Cardiac septum (tissue), 1 donor: ENCODE results near the gene MTAP. TPM values are rescaled to one million over a fixed set of nuclear protein-coding genes. Genes with fewer than 3 reads are reported as not detected.
"Not testable (repeated sequence)": the region's sequence is repeated elsewhere in the genome, so short reads cannot be mapped to it uniquely, and the experiment has no call there.

Source experiments
- DNase-seq: peaks from one replicate; pipeline ENCODE4 v3.0.0-alpha.2; 2020; ENCODE audit warnings: low spot score
- intact Hi-C: fragments of 100-400 bp; cut with DNase I; formaldehyde crosslinking; loops from one replicate; pipeline ENCODE4 v1.14.0; 2022
- total RNA-seq: library from RNA; stranded (reverse); fragmentation: NEBNext Ultra II Directional; extraction: Animal tissue kit (Norgen Biotek cat#: 25700); gene quantifications from one replicate; pipeline ENCODE4 v1.2.1, GENCODE V29; 2021
- donor health status: DM: no; HTN: no; CAD: no.

The MTAP gene
- total RNA-seq, 1 donor from 2014 or later, result 13.0 TPM

- intact Hi-C loops, result not testable (repeated sequence)
These were observed 156.8 kb downstream of the MTAP start for GRCh38 chr9:21959268-21959667.

GRCh38 chr9:21961569-21961968, 159.1 kb downstream of the MTAP start:
- no peak for DNase-seq
- intact Hi-C loops, result no loop called here

More at GRCh38 chr9:21959268-21959667, 156.8 kb downstream of the MTAP start:
- not testable (repeated sequence) for DNase-seq

DNA sequence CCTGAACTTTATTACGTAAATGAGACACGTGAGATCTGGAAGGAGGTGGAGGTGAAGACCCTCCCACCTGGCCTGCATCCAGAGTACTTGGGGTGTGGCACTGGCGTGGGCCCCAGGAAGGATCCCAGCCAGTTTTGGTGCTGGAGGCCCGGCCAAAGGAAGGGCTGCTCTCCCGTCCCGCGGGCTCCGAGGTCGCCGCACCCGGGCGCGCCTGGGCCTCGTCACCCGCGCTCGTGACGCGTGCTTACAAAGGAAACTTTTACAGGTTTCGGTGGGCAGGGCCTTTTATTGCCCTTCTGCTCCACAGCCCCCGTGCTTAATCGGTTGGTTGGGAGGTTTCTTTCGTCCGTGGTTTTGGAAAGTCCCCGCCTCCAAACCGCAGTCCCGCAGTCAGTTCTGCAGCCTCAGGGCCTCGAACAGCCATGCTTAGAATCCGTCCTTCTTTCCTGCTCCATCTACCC, 162.5 kb downstream of the MTAP start:
- no peak for DNase-seq
- intact Hi-C loops, result loop anchor here (5.0 kb wide), 1 partner anchor 42 kb away; the partner anchor contains the start of gene CDKN2B

- intact Hi-C loops, result loop anchor here (5.0 kb wide), 1 partner anchor 42 kb away; the partner anchor contains the start of gene CDKN2B
- DNase-seq, result no peak
These were observed 163.0 kb downstream of the MTAP start for GRCh38 chr9:21965401-21965951.

DNA sequence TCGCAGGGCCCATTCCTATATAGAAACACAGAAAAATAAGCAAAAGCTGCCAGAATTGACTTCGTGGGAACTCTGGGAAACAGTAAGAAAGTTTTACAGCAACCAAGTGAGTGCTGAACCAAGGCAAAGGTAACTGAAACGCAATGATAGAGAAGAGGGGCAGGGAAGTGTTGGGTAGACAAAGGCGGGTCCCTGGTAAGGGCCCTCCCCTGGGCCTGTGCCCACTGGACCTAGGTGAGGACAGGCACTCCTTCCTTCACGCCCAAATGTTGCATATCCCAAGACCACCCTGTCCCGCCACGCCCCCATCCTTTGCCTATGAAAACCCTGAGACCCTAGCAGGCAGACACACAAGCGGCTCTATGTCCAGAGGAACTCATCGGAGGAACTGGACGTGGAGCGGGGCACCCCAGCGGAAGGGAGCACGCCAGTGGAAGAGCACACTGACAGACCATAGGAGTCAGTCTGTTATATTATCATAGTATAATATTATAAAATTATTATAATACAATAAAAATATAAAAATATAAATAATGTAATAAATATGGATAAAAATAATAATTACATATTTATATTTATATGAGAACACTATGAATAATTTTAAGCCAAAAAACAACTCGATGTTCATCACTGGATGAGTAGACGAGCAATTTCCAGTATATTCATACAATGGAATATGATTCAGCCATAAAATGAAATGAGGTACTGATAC, 163.9 kb downstream of the MTAP start:
- DNase-seq, result no peak
- intact Hi-C loops, result loop anchor here (5.0 kb wide), 1 partner anchor 41 kb away; the partner anchor contains the start of gene CDKN2B

- intact Hi-C loops, result loop anchor here (5.0 kb wide), 1 partner anchor 40 kb away; the partner anchor contains the start of gene CDKN2B
- DNase-seq, result no peak
These were observed 164.7 kb downstream of the MTAP start for GRCh38 chr9:21967169-21967568.

DNA sequence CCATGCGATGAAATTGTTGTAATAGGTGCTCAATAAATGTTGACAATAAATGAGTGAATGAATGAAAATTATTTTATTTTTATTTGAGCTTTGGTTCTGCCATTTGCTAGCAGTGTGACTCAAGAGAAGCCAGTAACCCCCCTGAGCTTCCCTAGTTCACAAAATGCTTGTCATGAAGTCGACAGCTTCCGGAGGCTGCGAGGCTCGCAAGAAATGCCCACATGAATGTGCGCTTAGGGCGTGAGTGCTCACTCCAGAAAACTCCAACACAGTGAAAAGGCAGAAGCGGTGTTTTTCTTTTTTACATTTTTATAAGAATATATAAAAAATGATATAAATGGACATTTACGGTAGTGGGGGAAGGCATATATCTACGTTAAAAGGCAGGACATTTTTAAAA, 165.3 kb downstream of the MTAP start:
- intact Hi-C loops, result loop anchor here (5.0 kb wide), 1 partner anchor 40 kb away; the partner anchor contains the start of gene CDKN2B
- DNase-seq, result no peak

- intact Hi-C loops, result loop anchor here (5.0 kb wide), 1 partner anchor 39 kb away; the partner anchor contains the start of gene CDKN2B
- DNase-seq, result no peak
These were observed 166.0 kb downstream of the MTAP start for GRCh38 chr9:21968331-21969010.

DNA sequence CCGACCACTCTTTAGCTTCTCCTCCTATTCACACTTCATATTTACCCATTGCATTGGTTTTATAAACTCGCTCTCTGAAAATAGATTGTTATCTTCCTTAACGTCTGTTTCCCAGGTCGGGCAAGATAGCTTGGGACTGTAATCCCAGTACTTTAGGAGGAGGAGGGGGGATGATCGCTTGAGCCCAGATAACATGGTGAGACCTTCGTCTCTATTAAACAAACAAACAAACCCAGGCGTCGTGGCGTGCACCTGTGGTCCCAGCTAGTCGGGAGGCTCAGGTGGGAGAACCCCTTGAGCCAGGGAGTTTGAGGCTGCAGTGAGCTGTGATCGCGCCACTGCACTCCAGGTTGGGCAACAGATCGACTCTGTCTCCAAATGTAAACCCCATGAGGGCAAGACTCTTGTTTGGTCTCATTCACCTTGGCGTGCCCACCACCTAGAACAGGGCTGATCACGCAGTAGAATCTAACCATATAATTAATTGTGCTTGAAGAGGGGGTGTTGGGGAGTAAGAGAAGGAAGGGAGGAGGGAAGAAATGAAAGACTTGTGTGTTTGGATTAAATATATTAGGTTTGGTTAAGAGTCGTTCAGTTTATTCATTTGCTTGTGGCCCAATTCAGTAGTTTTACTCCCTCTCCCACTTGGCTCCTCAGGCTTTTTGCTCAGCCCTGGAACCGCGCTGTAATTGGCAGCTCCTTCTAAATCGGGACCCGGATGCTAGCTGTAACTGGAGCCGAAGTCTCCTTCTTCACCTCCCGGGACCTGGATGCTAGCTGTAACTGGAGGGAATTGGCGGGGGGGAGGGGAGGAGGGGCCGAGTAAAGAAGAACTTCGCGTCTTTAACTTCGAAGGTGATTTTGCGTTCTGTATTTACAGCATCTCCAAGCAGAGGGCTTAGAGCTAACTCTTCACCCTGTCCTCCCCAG, 166.8 kb downstream of the MTAP start:
- intact Hi-C loops, result loop anchor here (5.0 kb wide), 1 partner anchor 38 kb away; the partner anchor contains the start of gene CDKN2B
- no peak for DNase-seq

DNA sequence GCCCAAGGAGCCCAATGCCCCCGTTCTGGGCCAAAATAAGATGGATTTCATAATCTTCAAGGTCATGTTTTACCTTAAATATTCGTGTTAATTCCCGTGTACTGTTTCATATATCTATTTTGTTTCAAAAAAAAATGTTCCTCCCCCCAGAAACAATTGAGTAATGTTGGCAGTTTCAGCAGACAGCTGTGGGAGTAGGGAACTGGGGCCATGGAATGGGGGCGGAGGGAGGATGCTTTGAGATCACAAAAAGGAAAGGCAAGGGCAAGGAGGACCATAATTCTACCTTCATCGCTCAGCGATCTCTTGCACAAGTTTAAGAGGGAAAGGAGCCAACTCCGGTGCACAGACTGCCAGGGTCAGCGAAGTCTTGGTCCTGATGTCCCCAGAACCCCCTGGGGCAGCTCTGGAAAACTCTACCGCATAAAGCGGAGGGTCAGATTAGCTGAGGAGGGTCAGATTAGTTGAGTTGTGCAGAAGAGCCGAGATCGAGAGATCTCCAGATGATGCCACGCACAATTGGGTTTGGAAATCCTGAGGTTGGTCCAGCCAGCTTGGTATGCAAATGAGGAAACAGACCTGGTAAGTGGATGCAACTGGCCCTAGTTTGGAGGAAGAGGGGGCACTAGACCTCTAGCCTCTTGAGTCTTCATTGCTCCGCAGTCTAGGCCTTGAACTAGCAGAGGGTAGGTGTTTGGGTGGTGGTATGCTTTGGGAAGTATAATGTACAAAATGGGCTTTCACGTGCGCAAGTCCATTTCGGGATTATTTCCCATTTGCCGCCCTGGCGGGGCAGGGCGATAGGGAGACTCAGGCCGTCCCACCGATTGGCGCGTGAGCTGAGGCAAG, 167.7 kb downstream of the MTAP start:
- DNase-seq, result no peak
- intact Hi-C loops, result loop anchor here (5.0 kb wide), 1 partner anchor 37 kb away; the partner anchor contains the start of gene CDKN2B

DNA sequence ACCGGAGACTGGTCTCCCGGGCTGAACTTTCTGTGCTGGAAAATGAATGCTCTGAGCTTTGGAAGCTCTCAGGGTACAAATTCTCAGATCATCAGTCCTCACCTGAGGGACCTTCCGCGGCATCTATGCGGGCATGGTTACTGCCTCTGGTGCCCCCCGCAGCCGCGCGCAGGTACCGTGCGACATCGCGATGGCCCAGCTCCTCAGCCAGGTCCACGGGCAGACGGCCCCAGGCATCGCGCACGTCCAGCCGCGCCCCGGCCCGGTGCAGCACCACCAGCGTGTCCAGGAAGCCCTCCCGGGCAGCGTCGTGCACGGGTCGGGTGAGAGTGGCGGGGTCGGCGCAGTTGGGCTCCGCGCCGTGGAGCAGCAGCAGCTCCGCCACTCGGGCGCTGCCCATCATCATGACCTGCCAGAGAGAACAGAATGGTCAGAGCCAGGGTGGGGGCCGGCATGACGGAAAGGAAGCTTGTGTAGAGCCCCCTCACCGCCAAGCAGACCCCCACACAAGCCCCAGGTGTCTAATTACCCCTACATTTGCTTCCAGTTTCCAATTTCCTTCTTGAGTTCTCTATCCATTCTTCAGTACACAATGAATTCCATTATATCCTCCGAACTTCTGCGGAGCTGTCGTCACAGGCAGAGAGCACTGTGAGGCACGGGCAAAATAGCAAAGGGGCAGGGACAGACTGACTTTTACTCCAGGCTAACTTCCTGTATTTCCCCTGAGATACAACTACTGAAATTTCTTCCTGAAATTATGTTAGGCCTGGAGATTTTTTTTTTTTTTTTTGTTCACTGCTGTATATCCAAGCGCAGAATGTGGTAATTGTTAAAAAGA, 168.6 kb downstream of the MTAP start:
- intact Hi-C loops, result no loop called here
- no peak for DNase-seq

- intact Hi-C loops, result no loop called here
- no peak for DNase-seq
These were observed 169.9 kb downstream of the MTAP start for GRCh38 chr9:21972361-21972760.

DNA sequence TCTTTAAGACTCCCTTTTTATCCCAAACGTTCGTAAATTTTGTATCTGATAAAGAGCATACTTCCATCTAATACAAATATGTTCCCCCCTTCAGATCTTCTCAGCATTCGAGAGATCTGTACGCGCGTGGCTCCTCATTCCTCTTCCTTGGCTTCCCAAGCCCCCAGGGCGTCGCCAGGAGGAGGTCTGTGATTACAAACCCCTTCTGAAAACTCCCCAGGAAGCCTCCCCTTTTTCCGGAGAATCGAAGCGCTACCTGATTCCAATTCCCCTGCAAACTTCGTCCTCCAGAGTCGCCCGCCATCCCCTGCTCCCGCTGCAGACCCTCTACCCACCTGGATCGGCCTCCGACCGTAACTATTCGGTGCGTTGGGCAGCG, 171.9 kb downstream of the MTAP start:
- intact Hi-C loops, result no loop called here
- no peak for DNase-seq

GRCh38 chr9:21974722-21975409, 172.4 kb downstream of the MTAP start:
- DNase-seq, result no peak
- intact Hi-C loops, result no loop called here

- DNase-seq, result no peak
- intact Hi-C loops, result no loop called here
These were observed 174.0 kb downstream of the MTAP start for GRCh38 chr9:21976334-21976875.

- intact Hi-C loops, result no loop called here
- no peak for DNase-seq
These were observed 180.0 kb downstream of the MTAP start for GRCh38 chr9:21982391-21982790.
